T47D (cell line): ENCODE measurements around the gene PRR5L.

Experiments used
- DNase-seq, 2 experiments: peaks; one replicate each; pipeline versions ENCODE4 v3.0.0 to v3.0.0-alpha.2; 2011 to 2012; ENCODE audit warnings: low read depth in 1 of 2, low spot score in 1 of 2
- JUND ChIP-seq: IDR thresholded peaks from 2 replicates; pipeline ENCODE4 v1.6.1; 2012; ENCODE audit warnings: low read depth
- in situ Hi-C: cut with HindIII; loops from 2 replicates; pipeline ENCODE4 v1.10.0; 2016; ENCODE audit warnings: low sequenced_read_pairs, low pct_unique_long_range_greater_than_20kb

PRR5L gene, protein sequence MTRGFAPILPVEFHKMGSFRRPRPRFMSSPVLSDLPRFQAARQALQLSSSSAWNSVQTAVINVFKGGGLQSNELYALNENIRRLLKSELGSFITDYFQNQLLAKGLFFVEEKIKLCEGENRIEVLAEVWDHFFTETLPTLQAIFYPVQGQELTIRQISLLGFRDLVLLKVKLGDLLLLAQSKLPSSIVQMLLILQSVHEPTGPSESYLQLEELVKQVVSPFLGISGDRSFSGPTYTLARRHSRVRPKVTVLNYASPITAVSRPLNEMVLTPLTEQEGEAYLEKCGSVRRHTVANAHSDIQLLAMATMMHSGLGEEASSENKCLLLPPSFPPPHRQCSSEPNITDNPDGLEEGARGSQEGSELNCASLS

DNA sequence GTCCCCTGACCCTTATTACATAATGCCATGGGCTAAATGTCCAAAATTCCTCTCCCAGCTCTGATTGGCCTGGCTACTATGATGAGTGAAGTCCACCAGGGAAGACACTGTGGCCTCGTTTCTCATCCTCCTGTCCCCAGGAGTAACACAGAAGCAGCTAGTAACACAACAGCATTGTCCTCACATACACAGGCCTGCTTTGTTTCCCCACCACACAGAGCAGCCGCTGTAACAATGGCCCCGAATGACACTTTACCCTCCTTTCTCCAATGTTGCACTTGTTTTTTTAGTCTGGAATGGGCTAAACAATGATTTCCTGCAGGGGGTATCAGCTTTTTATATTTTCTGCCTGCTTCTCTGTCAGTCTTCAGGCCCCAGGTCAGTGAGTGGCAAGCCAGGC lies at the start of gene PRR5L:
PRR5L (plus strand) TSS at position 363 of the 400 bp plus-strand sequence. CDS start 104,834 bp downstream, outside the sequence.
- TF ChIP-seq JUND: no peak
- DNase-seq: no peak
- in situ Hi-C loops: no loop called here

DNA sequence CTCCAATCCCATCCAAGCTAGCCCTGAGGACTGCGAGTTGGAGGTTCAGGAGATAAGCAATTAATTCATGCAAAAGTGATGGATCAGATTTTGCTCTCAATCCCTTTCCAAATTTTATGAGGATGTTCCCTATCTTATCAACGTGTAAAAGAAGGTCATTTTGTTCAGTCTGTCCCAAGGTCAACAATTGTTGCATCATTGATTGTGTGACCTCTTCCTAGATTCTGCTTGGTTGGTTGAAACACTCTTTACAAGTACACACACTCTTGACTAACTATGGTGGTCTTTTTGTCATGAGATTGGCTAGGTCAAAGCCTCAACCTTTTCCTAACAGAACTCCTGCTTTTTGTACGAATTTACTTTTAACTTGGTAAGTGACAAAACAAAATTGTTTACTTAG lies 48.6 kb upstream of the PRR5L start:
- no peak for TF ChIP-seq JUND
- in situ Hi-C loops: no loop called here

DNA sequence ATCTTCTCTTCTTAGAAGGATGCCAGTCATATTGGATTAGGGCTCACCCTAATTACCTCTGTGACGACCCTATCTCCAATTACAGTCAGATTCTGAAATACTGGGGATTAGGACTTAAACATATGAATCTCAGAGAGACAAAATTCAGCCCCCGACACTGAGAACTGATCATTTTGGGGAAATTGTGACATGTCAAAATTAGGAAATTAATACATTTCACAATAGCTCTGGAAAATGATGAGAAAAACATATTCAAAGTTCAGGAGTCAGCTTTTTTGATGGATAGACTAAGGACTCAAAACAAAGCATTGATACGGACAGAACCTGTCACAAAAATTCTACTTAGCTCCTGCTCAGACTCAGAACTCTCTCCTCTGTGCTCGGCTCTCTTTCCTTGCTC lies 47.7 kb upstream of the PRR5L start:
- TF ChIP-seq JUND: no peak
- in situ Hi-C loops: no loop called here
- no peak for DNase-seq

More for the DNA sequence above, 48.6 kb upstream of the PRR5L start:
- no peak for DNase-seq

DNA sequence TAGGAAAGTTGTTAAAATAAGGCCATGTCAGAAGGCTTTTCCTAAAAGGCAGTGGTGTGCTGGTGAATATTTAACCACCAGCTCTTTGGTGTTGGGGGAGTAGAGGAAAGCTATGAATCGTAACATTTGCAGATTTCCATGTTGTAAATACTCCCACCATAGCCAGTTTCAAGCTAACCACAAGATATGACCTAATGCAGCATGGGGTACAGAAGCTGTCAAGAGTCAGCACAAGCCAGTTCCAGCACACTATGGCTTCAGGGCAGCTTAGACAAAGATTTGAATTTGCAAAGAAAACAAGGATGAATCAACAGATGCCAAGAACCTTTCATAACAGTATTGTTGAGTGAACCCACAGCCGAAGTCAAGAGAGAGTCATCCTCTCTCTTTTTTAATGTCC lies 46.8 kb upstream of the PRR5L start:
- TF ChIP-seq JUND: no peak
- DNase-seq: peak; percentile 23 to 65
- in situ Hi-C loops: no loop called here

DNA sequence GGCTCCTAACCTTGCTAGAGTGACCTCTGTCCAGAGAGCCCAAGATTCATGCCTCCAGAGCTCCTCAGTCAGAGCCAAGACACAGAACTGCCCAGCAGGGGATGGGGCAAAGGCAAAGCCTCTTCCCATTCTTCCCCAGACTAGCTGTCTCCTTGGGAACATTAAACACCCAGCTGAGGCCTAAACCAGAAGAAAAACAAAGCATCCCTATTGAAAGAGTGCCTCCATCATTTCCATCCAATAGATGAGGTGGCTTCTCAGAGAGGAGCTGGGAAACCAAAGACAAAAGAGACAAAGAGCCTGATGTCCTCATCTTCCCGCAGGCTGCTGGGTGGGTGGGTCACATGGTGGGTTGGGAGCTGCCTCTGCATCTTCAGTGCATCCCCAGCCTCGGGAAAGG lies 44.3 kb upstream of the PRR5L start:
- no peak for TF ChIP-seq JUND
- no peak for DNase-seq
- in situ Hi-C loops: no loop called here

DNA sequence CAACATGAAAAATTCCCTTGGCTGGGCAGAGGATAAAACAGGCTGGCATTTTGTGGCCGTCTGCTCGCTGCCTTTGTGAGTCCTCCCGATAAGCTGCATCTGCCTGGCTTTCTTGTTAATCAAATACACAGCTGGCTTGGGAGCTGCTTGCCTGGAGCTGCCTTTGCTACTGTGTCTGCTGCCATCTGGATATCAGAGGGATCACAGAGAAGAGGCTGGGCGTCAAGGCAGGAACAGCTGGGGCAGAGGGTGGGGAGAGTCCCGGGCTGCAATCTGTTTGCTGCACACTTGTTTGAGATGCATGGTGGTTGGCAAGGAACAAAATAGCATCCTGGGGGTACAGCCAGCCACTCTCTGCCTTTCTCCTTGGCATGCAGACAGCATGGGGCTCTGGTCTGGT lies 42.9 kb upstream of the PRR5L start:
- in situ Hi-C loops: no loop called here
- DNase-seq: no peak
- TF ChIP-seq JUND: no peak

DNA sequence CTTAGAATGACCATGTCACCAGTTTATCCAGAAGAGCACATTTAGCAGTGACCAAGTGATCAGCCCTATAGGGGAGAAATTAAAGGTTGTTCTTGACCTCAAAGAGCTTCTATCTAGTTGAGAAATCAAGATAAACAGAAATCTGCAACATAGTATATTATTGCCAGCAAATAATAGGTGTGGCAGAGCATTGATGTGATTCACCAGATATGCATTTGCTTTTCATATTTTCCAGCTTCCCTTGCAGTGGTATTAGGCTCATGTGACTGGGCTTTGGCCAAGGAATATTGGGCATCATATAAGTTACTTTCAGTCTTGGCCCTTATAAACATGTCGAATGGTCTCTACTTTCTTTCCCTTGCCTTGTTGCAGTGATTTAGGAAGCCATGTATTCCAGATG lies 41.4 kb upstream of the PRR5L start:
- in situ Hi-C loops: no loop called here
- TF ChIP-seq JUND: no peak
- DNase-seq: no peak

DNA sequence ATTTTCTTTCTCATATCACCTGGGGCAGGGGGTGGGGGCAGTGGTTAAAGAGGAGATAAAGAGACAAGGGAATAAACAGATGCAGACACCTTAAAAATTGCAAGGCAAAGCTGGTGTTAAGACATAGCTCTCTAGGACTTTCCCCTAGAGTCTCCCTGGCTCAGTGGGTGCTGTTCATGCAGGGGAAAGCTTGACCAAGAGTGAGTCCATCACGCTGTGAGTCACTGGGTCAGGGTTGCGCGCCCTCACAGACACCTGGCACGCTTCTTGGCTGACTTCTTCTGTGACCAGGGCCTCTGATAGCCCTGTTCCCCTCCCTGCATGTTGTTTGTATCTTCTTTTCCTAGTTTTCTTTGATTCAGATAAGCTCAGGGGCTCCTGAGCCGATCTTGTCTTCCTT lies 38.7 kb upstream of the PRR5L start:
- DNase-seq: no peak
- in situ Hi-C loops: no loop called here
- no peak for TF ChIP-seq JUND

DNA sequence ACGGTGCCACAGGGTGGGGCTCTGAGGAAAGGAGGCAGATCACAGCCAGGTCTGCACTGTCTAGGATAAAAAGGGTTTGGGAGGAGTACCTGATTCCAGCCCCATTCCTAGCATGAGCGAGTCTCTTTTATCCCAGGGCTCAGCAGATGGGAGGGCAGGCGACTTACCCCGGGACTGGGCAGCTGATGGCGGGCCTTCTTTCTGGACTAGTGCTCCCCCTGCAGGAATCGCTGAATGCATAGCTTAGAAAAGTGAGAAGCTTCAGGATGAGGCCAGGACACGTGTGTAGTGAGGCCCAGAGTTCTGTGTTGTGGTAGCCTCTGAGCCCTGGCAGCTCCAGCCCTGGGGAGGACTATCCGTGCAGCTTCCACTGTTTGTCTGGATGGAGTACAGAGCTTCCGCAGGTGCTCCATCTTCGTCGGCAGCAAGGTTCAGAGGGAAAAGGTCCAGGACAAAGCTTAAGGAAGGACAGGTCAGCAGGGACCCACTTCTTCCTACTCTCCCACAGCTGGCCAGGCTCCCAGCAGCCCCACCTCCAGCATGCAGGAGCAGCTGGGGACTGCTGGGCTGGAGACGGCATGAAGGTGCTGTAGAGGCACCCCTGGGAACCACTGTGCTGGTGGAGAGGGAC lies 37.2 kb upstream of the PRR5L start:
- in situ Hi-C loops: no loop called here
- no peak for TF ChIP-seq JUND
- peak; percentile 49 to 85 for DNase-seq

DNA sequence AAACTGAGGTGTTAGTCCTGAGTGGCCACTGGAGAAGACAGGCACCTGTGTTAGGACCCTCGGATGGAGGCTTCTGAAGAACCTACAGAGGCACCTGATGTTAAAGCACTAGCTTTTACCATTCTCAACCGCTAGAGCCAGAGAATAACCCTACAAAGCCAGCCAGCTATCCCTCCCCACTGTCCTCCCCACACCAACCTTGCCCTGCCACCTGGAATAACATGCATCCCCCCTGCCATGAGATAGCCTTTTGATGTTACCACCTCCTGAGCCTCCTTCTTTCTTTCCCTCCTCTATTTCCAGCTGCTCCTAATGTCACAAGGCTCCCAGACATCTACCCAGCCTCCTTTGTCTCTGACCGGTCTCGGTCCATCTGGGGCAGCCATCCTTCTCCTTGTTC lies 35.0 kb upstream of the PRR5L start:
- no peak for DNase-seq
- TF ChIP-seq JUND: no peak
- in situ Hi-C loops: no loop called here

DNA sequence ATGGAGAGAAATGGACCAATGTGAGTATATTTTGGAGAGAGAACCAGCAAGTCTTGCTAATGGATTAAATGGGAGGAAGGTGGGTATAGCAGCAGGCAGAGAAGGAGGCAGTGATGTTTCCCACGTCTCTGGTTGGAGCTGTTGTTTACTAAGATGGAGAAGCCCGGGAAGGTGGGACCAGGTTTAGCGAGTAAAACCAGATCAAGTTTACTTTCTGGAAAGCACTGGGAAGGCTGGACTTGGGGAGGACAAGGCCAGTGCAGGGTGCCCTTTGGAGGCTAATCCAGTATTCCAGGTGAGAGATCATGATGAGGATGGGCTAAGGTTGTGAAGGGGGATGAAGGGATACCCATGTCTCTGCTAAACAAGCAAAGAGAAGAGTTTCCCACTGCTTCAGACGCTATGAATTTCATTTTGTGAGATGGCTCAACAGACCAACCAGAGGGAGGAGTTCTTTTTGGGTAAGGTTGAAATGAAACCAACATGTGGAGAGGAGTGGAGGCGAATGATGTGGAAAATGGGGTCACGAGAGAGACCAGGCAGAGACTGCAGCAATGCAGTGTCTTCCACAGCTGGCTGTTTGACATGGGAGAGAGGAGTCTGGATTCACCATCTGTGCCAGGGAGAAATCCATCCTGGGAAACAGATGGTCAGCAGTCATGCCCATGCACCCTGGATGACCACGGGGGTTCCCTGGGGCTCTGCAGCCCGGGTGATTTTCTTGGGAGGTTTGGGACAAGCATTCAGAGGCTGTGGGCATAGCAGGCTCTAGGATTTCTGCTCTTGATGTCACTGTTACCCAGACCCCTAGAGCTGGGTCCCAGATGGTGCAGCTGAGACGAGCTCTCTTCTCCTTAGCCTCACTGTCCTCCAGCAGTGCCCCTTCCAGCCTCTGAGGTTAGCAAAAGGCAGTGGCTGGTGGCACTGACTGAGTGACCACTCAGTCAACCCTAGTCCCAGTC lies 31.8 kb upstream of the PRR5L start:
- peak in 1 of 2 experiments; percentile 66 for DNase-seq
- in situ Hi-C loops: no loop called here
- TF ChIP-seq JUND: no peak

DNA sequence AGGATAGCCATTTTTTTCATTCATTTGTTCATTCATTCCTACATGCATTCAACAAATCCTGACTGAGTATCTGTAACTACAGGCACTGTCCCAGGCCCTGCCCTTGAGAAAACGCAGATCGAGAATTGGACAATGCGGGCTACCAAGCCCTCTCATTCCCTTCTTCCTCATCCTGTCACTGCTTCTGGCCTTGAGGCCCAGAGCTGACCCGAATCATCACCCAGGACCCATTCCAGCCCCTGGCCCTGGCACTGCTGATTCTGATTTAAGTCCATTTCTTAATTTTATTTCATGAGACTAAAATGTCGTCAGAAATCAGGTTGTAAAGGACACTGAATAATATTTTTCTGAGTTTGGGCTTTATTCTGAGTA lies 31.1 kb upstream of the PRR5L start:
- TF ChIP-seq JUND: no peak
- in situ Hi-C loops: no loop called here
- no peak for DNase-seq
